GM12873 (cell line): ENCODE results near the gene LRRC27.

Source experiments
- CTCF ChIP-seq: IDR thresholded peaks from 2 replicates; pipeline ENCODE4 v1.5.1; 2012; ENCODE audit warnings: low read depth, mild to moderate bottlenecking, moderate library complexity, low read length, control low read depth; ENCODE audit not compliant: insufficient read depth; ENCODE audit errors: missing control alignments

Gene LRRC27

GRCh38 chr10:132292287-132293200 is 39.4 kb upstream of the LRRC27 start:
- TF ChIP-seq CTCF: no peak

GRCh38 chr10:132293201-132293812 is 38.7 kb upstream of the LRRC27 start:
- TF ChIP-seq CTCF: no peak

GRCh38 chr10:132293813-132294520 is 38.0 kb upstream of the LRRC27 start:
- no peak for TF ChIP-seq CTCF

- no peak for TF ChIP-seq CTCF
Measured at GRCh38 chr10:132294561-132295318, 37.3 kb upstream of the LRRC27 start.

- TF ChIP-seq CTCF: no peak
Measured at GRCh38 chr10:132296666-132297443, 35.1 kb upstream of the LRRC27 start.

GRCh38 chr10:132297526-132297925 is 34.5 kb upstream of the LRRC27 start:
- TF ChIP-seq CTCF: peak; percentile 16
